ENCODE results near the gene WIPI1. TPM values are rescaled to one million over a fixed set of nuclear protein-coding genes. Genes with fewer than 3 reads are reported as not detected.

WIPI1 gene
- total and polyA plus RNA-seq, 2 of the 13 experiments (the other 11 are each of a cell fraction or from before 2014, with no cell fraction given): 29.4 to 141 TPM

- TF ChIP-seq DZIP1 (CRISPR knock-in tag; IDR thresholded peaks at IDR 0.05) (no peak), YY1 (IDR thresholded peaks at IDR 0.05; ENCODE audit: insufficient read depth, insufficient replicate concordance, low read depth, low read length) (no peak), ZNF597 (CRISPR knock-in tag; IDR thresholded peaks at IDR 0.05) (no peak), SAP130 (CRISPR knock-in tag; IDR thresholded peaks at IDR 0.05; ENCODE audit: low read depth) (no peak)
These were observed 32.4 kb downstream of the WIPI1 start (continued) for GRCh38 chr17:68424861-68425260.

- no peak overlapping the region for H3K9ac ChIP-seq (ENCODE audit: insufficient read depth, low read depth, low read length)
- H3K27me3 ChIP-seq (ENCODE audit: control insufficient read depth in 1 of 2, insufficient read depth in 2 of 2, low read length in 2 of 2): no peaks in the 10 kb centered on the region
- no peak overlapping the region for H3K4me2 ChIP-seq (ENCODE audit: low read depth, low read length)
- 98% methylated on average over 12 of the region's 12 CpGs for WGBS (ENCODE audit: low lambda C conversion rate)
- no peak for DNase-seq (ENCODE audit: low spot score)
- H3K79me2 ChIP-seq (ENCODE audit: insufficient read depth, low read length): no peaks in the 10 kb centered on the region
- intact Hi-C loops (cut with micrococcal nuclease; ENCODE audit: unreplicated experiment) (no loop called here), in situ Hi-C loops (cut with HindIII; ENCODE audit: extremely low pct_ligation_motif_present, low pct_unique_long_range_greater_than_20kb) (no loop called here)
- no peak overlapping the region for H2AFZ ChIP-seq (ENCODE audit: low read length)
- ChIA-PET CTCF (ENCODE audit: low intra/inter-chr PET ratio, low total read pairs) (no interaction called here), POLR2A (interaction anchor here (1.6 kb wide), 1 partner anchor 177 kb away, joined by 3 read pairs; the partner anchor contains the start of gene AMZ2)
- FAIRE-seq: no peak
- no peak overlapping the region for H3K4me3 ChIP-seq (replicated peaks in 1 of 3; ENCODE audit: insufficient read depth in 1 of 3, low read depth in 2 of 3, low read length in 3 of 3)
- H3K36me3 ChIP-seq (replicated peaks in 1 of 2; ENCODE audit: control insufficient read depth in 1 of 2, insufficient read depth in 2 of 2, low read length in 2 of 2): peaks cover 24 to 36% of the 10 kb centered on the region in 2 experiments
- no peaks in the 10 kb centered on the region for H3K9me3 ChIP-seq (ENCODE audit: low read length)
- H4K20me1 ChIP-seq (ENCODE audit: insufficient read depth, low read length): no peaks in the 10 kb centered on the region
- BruUV-seq (replicated peaks): no TSS peak
- H3K27ac ChIP-seq (ENCODE audit: extremely low read length, insufficient read depth, low read length): no peak overlapping the region
- ATAC-seq: no peak
- no peaks in the 10 kb centered on the region for H3K4me1 ChIP-seq (ENCODE audit: insufficient read depth, low read length)
- no peak for TF ChIP-seq ZNF468 (CRISPR knock-in tag; IDR thresholded peaks at IDR 0.05)
- no peak for TF ChIP-seq TAF1 (CRISPR knock-in tag; IDR thresholded peaks at IDR 0.05)
- no peak for TF ChIP-seq HNF1A (IDR thresholded peaks at IDR 0.05; ENCODE audit: low read depth)
- no peak for TF ChIP-seq HNF1A (CRISPR knock-in tag; IDR thresholded peaks at IDR 0.05; ENCODE audit: borderline replicate concordance)
- TF ChIP-seq ZNF607 (CRISPR knock-in tag; IDR thresholded peaks at IDR 0.05; ENCODE audit: borderline replicate concordance): no peak
- no peak for TF ChIP-seq ZNF691 (CRISPR knock-in tag; IDR thresholded peaks at IDR 0.05; ENCODE audit: borderline replicate concordance, low read depth)
- TF ChIP-seq NFKBIZ (CRISPR knock-in tag; IDR thresholded peaks at IDR 0.05): no peak
- TF ChIP-seq GABPB1 (CRISPR knock-in tag; IDR thresholded peaks at IDR 0.05): no peak
- TF ChIP-seq ZBTB46 (CRISPR knock-in tag; IDR thresholded peaks at IDR 0.05; ENCODE audit: borderline replicate concordance): no peak
These were observed 33.1 kb downstream of the WIPI1 start for GRCh38 chr17:68424203-68424602.

Measured in HepG2 (cell line).